Embryonic facial prominence (tissue), 1 donor: ENCODE data around the gene TRIM28.

ENCODE experiments used
- DNase-seq: peaks from one replicate; pipeline ENCODE4 v3.0.0-alpha.2; 2016; ENCODE audit errors: extremely low spot score

Gene TRIM28

GRCh38 chr19:58549664-58550361 lies 5.9 kb downstream of the TRIM28 start:
- DNase-seq: no peak

GRCh38 chr19:58550362-58551122 lies 6.7 kb downstream of the TRIM28 start:
- no peak for DNase-seq

DNA sequence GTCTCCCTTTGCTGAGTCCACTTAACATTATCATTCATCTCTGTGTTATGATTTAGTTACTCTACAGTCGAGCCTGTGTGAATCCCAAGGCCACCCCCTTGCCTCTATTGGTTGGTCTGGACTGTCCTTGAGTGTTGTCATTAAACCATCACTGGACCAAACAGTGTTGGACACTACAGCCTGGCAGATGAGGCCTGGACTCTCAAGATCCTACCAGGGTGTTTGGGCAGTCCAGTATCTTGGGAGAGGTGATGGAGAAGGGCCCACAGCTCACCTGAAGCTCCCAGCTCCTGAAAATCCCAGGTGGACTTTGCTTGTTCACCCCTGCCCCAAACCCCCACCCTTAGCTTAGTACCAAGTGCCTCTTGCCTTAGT lies 7.2 kb downstream of the TRIM28 start:
- DNase-seq: no peak

DNA sequence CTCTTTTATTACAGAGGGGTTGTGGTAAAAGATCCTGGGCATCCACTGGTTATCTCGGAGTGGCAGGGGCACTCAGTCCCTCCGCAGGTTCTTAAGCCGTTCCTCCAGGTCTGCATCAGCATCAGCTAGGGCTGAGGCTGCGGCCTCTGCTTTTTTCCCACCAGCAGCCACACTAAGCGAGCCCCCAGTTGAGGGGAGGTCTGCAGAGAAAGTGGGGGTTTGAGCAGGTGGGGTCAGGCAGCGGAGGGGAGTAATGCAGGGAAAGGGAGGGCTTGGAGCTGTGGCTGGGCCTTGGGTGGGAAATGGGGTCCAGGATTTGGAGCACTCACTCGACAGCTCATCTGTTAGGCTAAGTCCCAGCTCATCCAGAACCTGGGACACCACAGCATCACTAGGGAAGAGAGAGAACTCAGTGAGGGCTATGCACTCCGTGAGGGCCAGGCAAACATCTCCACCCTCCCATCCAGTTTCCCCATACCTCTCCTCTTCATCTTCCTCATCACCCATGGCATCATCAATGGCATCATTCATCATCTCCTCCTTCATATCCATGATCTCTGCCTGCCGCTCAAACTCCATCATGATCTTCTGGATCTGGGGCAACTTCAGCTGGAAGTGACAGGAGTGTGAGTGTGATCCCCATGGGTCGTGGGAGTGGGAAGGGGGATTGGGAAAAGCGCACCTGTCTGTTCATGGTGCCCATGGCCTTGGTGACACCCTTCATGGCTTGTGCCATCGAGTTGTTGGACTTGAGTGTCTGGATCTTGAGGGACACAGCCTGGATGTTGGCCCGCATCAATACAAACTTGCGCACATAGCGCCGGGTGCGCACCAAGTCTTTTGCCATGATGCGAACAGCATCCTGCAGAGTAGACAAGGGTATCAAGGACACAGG lies 8.0 kb downstream of the TRIM28 start:
- DNase-seq: no peak

DNA sequence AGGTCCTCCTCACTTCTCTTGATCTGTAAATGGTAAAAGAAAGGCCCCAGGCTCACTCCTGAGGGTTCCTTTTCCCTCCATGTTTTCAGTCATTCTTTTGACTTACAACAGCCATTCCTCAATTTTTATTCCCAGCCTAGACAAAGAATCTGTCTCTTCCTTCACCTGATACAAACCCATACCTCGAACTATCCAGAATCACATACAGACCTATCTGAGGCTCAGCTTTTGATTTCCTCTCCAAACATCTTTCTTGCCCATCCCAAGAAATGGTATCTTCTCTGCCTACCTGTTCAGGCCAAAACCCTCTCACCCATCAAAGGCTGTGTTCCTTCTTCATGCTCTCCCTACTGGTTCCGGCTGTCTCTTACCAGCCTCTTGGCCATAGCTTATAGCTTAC lies 8.8 kb downstream of the TRIM28 start:
- no peak for DNase-seq

GRCh38 chr19:58553799-58554493 lies 10.1 kb downstream of the TRIM28 start:
- no peak for DNase-seq

DNA sequence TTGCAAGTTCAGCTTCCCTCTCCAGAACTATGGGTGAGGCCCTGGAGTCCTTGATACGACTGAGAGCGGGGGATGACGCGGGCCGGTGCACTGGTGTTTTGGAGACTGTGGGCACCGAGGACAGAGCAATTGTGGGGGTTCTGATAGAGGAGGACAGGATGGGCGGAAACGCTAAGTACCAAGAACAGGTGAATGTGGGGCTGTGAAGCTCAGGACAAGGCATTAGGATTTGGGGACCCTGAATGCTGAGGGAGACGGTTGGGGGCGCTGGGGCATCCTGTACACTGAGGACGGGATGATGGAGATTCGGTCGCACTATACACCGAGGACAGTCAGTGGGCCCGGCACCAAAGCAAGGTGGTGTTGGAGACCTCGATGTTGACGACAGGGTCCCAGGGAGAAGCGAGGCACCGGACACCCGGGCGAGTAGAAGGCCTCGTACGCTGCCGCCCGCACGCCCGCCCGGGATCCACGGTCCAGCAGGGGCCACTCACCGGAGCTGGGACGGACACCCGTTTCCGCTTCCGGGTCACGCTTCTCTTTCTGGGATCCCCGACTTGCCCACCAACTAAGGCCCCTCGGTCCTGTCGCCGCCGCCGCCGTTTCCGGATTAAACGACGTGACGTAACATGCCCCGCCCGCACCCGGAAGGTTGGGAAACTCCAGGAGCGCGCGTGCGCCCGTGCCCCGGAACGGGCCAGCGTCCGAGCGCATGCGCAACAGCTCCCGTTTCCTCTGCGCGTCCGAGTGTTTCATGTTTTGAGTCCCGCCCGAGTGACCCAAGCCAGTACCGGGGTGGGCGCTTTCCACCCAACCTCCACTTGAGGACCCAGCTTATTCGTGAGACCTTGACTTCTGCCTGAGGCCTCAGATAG lies 10.9 kb downstream of the TRIM28 start, which contains the start of gene CHMP2A:
CHMP2A (minus strand) TSS at position 612 of the 875 bp plus-strand sequence. CDS start 893 bp downstream, outside the sequence.
- DNase-seq: peak; percentile 90

DNA sequence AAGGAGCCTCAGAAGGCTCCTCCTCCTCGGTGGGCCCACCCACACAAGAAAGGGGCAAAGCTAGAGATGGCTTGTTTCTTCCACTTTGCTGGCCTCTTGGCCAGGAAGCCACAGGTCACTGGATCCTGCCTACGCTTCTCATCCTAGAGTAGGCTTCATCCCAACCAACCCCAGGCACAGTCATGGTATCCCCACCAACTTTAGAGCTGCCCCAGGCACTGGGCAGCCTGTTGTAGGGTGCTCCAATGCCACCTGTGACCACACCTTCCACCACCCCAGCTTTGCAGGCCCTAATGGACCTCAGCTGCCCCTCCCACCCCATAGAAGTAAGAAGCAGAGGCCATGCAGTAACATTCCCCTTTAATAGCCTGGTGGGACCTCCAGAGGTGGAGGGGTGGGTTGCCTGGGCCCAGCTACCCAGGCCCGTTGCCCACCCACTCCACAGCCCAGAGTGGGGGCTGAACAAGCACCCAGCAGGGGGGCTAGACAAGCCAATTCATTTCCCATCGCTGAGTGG lies 11.6 kb downstream of the TRIM28 start:
- DNase-seq: no peak

GRCh38 chr19:58555920-58556621 lies 12.2 kb downstream of the TRIM28 start:
- no peak for DNase-seq

DNA sequence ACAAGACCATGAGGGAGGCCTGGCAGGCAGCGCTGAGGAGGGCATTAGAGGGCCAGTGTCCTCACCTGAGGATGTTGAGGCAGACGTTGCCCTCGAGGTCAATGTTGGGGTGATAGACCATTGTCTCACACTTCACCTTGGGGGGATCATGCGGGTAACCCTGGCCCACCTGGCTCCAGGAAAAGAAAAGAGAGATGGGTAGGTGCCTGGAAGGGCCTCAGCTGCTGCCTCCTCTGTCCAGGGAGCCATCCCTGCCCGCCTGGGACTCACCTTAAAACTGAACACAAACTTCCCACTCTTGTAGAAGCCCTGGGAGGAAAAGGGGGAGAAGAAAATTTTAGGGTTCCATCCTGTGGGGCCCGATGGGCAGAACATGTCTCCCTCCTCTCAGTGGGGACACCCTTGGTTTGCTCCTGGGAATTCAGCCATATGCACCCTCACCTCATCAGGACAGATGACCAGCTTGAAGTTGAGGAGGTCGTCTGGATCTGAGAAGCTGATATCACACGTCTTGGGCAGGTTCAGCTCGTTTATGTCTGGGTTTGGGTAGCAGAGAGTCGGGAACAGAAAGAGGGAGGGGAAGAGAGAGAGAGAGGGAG lies 12.9 kb downstream of the TRIM28 start:
- no peak for DNase-seq

GRCh38 chr19:58557221-58558065 lies 13.6 kb downstream of the TRIM28 start:
- DNase-seq: no peak

DNA sequence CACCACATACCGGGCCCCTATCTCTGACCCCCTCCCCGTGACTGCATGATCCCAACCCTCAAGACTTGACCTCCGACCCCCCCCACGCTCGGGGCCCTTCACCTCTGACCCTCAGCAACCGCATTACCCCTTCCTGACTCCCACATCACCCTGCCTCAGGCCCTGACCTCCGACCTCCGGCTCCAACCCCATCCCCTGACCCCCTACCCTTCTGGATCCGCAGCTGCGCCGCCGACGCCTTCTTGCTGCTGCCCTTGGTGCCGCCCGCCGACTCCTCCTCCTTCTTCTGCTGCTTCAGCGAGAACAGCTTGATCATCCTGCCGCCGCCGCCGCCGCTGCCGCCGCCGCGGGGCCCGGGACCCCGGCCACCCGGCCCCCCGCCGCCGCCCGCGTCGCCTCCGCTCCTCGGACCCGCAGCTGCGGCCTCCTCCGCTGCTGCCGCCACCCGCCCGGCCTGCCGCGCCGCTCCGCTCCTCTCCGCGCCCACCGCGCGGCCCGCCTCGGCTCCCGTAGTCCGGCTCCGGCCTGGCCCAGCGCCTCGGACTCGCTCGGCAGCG lies 14.3 kb downstream of the TRIM28 start, which contains the start of gene UBE2M:
UBE2M (minus strand) TSS at position 546 of the 557 bp plus-strand sequence; CDS start at position 316, 230 bp downstream.
- no peak for DNase-seq

- peak; percentile 97 for DNase-seq
Measured at GRCh38 chr19:58558623-58559274, 14.9 kb downstream of the TRIM28 start.

- peak; percentile 61 for DNase-seq
Measured at GRCh38 chr19:58559275-58560006, 15.6 kb downstream of the TRIM28 start.

DNA sequence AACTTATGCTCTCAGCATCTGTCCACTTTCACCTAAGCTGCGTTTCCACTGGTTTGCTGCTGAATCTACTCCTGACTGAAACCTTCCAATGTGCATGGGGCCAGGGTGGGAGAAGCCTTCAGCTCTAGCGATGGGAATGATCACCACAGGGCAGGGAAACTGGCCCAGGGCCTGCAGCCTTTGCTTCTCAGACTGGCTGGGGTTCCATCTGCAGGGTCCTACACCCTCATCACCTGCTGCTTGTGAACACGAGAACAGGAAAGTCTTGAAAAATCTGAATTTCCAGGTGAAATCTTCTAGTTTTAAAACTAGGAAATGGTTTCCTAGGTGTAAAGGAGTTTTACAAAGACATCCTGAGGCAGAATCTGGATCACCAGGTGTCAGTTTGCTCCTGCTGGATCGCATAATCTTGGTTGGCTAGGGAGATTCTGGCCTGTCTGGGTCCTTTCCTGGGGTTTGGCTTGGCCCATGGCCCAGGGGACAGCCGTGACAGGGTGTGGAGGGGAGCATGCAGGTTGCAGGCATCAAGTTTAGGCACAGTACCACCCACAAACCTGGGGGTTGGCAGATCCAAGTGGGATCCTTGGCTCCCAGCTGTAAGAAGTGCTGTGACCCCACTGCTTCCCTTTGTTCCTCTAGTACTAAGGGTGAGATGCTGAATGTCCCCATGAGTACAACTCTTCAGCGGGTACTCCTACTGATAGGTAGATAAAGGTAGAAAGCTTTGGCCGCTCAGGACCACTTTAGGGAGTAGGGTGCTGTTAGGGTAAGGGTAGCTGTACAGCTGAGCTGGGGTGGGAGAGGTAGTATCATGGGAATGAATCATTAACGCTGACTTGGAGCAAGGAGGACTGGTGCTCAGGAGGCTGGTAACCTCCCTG lies 16.4 kb downstream of the TRIM28 start:
- no peak for DNase-seq

- DNase-seq: no peak
Measured at GRCh38 chr19:58560921-58561320, 17.1 kb downstream of the TRIM28 start.
